ENCODE results near the gene PTPRN2. TPM values are rescaled to one million over a fixed set of nuclear protein-coding genes. Genes with fewer than 3 reads are reported as not detected.

The PTPRN2 gene
- polyA plus RNA-seq, 1 experiment, result 0.02 TPM

DNA sequence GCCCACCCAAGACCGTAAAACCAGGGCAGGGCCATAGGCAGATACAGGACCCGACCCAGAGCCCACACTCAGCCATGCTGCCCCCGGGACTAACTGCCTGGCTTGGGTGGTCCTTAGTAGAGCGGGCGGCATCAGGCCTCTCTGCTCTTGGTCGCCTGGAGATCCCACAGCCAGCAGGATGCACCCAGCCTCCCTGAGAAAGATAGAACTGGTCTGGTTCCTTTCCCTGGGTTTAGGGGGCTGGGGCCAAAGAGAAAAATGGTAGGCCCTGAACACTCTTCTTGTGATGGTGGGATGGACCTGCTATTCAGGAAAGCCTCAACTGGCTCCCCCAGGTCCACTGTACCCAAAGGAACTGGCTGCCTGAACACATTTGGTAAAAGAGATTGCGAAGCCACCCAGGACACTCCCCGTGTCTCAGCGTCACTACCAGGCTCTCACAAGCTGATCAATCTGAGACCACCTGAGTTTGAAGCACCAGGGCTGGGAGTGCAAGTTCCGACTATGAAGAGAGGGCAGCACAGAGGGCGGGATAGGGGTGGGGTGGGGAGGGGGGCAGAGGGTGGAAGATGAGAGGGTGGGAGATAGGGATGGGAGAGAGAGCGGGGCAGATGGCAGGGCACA, 659.3 kb downstream of the PTPRN2 start:
- H3K27ac ChIP-seq (ENCODE audit: low read depth, low read length), result no peak overlapping the region
- peaks cover 73% of the 10 kb centered on the region for H3K9me3 ChIP-seq (ENCODE audit: control insufficient read depth, insufficient read depth, low read length)
- TF ChIP-seq, protein P1, sequence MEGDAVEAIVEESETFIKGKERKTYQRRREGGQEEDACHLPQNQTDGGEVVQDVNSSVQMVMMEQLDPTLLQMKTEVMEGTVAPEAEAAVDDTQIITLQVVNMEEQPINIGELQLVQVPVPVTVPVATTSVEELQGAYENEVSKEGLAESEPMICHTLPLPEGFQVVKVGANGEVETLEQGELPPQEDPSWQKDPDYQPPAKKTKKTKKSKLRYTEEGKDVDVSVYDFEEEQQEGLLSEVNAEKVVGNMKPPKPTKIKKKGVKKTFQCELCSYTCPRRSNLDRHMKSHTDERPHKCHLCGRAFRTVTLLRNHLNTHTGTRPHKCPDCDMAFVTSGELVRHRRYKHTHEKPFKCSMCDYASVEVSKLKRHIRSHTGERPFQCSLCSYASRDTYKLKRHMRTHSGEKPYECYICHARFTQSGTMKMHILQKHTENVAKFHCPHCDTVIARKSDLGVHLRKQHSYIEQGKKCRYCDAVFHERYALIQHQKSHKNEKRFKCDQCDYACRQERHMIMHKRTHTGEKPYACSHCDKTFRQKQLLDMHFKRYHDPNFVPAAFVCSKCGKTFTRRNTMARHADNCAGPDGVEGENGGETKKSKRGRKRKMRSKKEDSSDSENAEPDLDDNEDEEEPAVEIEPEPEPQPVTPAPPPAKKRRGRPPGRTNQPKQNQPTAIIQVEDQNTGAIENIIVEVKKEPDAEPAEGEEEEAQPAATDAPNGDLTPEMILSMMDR (IDR thresholded peaks at IDR 0.05; ENCODE audit: low read depth, low read length), result no peak
- H3K27me3 ChIP-seq (ENCODE audit: control insufficient read depth, insufficient read depth, low read length), result no peaks in the 10 kb centered on the region
- CTCF ChIA-PET, result no interaction called here
- POLR2A ChIA-PET, result no interaction called here
- no peak for DNase-seq (ENCODE audit: low read depth, low spot score)
- H3K4me3 ChIP-seq (ENCODE audit: low read depth, low read length), result no peak overlapping the region

DNA sequence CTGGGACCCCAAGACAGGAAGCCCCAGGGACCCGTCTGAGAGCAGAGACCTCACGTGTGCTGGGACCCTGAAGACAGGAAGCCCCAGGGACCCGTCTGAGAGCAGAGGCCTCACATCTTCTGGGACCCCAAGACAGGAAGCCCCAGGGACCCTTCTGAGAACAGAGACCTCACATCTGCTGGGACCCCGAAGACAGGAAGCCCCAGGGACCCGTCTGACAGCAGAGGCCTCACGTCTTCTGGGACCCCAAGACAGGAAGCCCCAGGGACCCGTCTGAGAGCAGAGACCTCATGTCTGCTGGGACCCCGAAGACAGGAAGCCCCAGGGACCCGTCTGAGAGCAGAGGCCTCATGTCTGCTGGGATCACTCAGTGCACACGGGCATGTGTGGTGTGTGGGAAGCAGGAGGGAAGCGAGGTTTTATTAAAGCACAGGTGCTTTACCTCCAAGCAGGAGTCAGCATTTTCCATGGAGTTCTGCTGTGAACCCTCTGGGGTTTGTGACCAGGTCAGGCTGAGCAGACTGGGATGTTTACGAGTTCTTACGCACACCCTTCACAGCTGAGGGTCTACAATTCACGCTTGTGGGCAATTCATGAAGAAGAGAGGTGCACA, 660.2 kb downstream of the PTPRN2 start:
- H3K9me3 ChIP-seq (ENCODE audit: control insufficient read depth, insufficient read depth, low read length), result peaks cover 76% of the 10 kb centered on the region
- no peak overlapping the region for H3K4me3 ChIP-seq (ENCODE audit: low read depth, low read length)
- no peaks in the 10 kb centered on the region for H3K27me3 ChIP-seq (ENCODE audit: control insufficient read depth, insufficient read depth, low read length)
- ChIA-PET POLR2A (no interaction called here), CTCF (no interaction called here)
- DNase-seq (ENCODE audit: low read depth, low spot score), result no peak
- TF ChIP-seq, protein P1 (IDR thresholded peaks at IDR 0.05; ENCODE audit: low read depth, low read length), result no peak
- no peak overlapping the region for H3K27ac ChIP-seq (ENCODE audit: low read depth, low read length)

DNA sequence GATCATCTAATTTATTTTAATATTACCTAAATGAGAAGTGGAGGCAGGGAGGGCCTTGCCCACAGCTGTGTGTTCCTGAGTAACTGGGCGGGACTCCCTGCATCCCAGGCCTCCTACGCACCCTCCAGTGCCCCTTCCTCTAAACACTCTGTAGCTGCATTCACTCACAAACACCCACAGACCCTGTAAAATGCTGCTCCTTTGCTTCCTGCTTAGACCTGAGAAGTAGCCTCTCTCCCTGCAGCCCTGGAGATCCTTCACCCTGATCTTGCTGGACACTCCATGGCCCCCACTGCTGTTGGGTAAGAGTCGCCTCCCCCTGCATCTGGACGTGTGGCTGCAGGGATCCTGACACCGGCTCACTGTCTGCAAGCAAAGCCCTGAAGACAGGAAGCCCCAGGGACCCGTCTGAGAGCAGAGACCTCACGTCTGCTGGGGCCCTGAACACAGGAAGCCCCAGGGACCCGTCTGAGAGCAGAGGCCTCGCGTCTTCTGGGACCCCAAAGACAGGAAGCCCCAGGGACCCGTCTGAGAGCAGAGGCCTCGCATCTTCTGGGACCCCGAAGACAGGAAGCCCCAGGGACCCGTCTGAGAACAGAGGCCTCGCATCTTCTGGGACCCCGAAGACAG, 661.0 kb downstream of the PTPRN2 start:
- ChIA-PET POLR2A (no interaction called here), CTCF (no interaction called here)
- Histone ChIP-seq H3K27me3 (ENCODE audit: control insufficient read depth, insufficient read depth, low read length) (no peaks in the 10 kb centered on the region), H3K9me3 (ENCODE audit: control insufficient read depth, insufficient read depth, low read length) (peaks cover 79% of the 10 kb centered on the region), H3K27ac (ENCODE audit: low read depth, low read length) (no peak overlapping the region), H3K4me3 (ENCODE audit: low read depth, low read length) (no peak overlapping the region)
- no peak for DNase-seq (ENCODE audit: low read depth, low spot score)
- TF ChIP-seq, protein P1 (IDR thresholded peaks at IDR 0.05; ENCODE audit: low read depth, low read length), result no peak

DNA sequence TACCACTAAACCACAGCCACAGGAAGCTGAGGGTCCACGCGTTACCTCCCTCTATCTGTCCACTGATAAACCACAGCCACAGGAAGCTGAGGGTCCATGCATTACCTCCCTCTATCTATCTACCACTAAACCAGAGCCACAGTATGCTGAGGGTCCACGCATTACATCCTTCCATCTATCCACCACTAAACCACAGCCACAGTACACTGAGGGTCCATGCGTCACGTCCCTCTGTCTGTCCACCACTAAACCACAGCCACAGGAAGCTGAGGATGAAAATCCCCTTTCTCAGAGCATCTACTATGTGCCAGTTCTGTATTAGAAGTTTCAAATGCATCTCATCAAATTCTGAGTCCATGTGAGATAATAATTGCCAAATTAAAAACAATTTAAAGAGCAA, 661.5 kb downstream of the PTPRN2 start:
- peaks cover 79% of the 10 kb centered on the region for H3K9me3 ChIP-seq (ENCODE audit: control insufficient read depth, insufficient read depth, low read length)
- ChIA-PET CTCF (no interaction called here), POLR2A (no interaction called here)
- H3K4me3 ChIP-seq (ENCODE audit: low read depth, low read length), result no peak overlapping the region
- H3K27me3 ChIP-seq (ENCODE audit: control insufficient read depth, insufficient read depth, low read length), result no peaks in the 10 kb centered on the region
- H3K27ac ChIP-seq (ENCODE audit: low read depth, low read length), result no peak overlapping the region
- no peak for DNase-seq (ENCODE audit: low read depth, low spot score)
- TF ChIP-seq, protein P1 (IDR thresholded peaks at IDR 0.05; ENCODE audit: low read depth, low read length), result no peak

DNA sequence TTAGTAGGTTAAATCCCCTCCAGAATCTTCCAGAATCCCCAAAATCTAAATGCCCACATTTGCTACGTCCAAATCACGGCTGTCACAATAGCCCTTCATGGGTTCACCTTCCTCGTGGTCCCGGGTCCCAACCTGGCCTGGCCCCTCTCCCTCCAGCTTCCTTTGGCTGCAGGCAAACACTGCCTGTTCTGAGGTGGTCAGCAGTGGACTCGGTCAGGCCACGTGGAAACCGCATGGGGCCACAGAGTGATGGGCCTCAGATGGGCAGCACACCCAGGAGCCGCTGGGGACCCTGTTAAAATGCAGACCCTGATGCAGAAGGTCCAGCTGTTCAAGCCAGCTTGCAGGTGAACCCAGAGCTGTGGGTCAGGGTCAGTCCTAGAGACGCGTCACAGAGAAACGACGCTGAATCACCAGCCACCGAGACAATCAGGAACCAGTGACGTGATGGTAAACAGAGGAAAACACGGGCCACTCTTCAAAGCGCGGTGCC, 662.2 kb downstream of the PTPRN2 start:
- ChIA-PET CTCF (no interaction called here), POLR2A (no interaction called here)
- Histone ChIP-seq H3K27ac (ENCODE audit: low read depth, low read length) (no peak overlapping the region), H3K9me3 (ENCODE audit: control insufficient read depth, insufficient read depth, low read length) (peaks cover 74% of the 10 kb centered on the region), H3K27me3 (ENCODE audit: control insufficient read depth, insufficient read depth, low read length) (no peaks in the 10 kb centered on the region), H3K4me3 (ENCODE audit: low read depth, low read length) (no peak overlapping the region)
- TF ChIP-seq, protein P1 (IDR thresholded peaks at IDR 0.05; ENCODE audit: low read depth, low read length), result no peak
- DNase-seq (ENCODE audit: low read depth, low spot score), result no peak
